Fibroblast of skin of scalp (primary cell): ENCODE measurements around the gene ALDH3A1.

Experiments used
- DNase-seq: peaks from one replicate; pipeline ENCODE4 v3.0.0-alpha.2; 2013

Gene ALDH3A1

DNA sequence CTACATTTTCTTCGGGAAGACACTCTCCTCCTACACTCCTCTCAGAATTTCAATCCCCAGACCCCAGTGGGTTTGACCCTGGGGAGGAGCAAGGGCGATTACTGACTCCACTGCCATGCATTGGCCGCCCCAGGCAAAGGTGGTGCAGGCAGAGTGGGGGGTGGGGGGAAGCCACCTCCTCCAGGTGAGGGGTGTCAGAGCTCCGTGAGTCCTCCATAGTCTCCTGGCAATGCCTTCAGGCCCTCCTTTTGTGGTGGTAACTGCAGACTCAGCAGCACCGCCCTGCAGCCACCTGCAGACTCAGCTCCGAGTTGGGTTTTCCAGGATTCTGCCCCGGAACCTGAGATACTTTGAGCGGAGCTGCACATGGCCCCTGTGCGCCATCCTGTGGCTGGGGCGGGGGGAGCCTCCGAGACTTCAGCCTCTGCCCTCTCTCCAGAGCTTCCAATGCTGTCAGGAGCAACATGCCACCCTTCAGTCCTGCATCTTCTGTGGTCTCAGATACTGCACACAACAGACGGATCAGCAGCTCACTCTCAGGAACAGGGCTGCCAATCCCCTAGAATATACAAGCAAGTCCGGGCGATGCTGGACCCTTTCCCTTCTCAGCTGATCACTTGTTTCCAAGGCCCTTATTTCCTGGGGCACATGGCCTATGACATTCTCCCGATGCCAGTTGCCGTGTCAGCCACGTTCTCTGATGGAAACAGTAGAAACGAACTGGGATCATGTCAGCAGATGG, 29.3 kb downstream of the ALDH3A1 start:
- no peak for DNase-seq

DNA sequence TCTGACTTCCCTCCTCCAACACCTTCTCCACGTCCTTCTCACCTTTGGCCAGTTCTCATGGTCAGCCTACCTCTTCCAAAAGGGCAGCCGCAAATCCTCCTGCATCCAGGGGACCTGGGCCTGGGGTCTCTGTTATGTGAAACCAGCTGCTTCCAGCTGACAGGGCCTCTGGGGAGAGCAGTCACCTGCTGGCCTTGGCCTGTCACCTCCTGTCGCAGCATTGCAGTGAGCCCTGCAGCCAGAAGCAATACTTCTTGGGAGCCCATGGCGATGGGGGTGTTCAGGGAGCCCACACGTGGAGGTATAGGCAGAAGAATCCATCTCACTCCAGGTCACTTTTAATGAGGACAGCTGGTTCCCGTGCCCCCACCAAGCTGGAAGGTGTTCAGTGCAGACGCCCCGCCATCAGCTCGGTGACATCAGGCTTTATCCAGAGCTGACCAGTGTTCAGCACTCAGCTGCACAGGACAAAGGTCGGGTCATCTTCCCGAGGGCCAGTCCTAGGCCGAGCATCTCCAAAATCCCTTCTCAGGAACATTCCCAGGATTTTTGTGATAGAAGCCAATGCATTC, 30.0 kb downstream of the ALDH3A1 start:
- no peak for DNase-seq

DNA sequence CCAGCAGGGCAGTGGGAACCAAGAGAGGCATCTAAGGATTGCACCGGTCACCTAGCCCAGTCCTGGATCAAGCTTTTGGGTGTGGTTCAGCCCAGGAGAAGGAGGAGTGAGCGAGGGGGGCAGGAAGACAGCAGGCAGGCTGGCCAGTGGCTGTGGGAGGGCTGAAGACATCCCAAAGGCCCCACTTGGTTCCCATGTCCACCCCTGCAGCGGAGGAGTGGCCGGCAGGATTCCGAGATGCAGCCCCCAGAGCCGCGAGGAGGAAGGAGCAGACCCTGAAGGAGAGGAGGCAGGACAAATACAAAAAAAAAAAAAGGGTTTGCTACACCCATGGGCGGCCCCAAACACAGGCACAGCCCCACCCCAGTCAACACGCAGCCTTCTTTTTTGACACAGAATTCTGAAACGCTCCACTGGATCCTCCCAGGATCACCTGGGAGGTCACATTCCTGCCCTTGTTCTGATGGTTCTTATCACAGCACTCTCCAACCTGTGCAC, 30.6 kb downstream of the ALDH3A1 start:
- DNase-seq: no peak

DNA sequence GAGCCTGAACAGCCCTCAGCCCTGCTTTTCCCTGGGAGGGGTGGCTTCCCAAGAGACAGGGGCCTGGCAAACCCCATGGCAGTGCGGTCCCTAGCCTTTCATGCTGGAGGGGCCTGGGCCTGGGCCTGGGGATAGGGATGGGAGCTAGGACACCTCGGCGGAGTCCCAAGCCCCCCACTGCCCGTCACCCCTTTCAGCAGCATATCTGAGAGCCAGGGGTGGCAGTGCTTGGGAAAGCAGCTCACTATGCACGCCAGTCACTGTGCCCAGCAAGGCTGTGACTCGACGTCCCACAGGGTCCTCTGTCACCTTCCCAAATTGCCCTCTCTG, 31.1 kb downstream of the ALDH3A1 start:
- DNase-seq: no peak

DNA sequence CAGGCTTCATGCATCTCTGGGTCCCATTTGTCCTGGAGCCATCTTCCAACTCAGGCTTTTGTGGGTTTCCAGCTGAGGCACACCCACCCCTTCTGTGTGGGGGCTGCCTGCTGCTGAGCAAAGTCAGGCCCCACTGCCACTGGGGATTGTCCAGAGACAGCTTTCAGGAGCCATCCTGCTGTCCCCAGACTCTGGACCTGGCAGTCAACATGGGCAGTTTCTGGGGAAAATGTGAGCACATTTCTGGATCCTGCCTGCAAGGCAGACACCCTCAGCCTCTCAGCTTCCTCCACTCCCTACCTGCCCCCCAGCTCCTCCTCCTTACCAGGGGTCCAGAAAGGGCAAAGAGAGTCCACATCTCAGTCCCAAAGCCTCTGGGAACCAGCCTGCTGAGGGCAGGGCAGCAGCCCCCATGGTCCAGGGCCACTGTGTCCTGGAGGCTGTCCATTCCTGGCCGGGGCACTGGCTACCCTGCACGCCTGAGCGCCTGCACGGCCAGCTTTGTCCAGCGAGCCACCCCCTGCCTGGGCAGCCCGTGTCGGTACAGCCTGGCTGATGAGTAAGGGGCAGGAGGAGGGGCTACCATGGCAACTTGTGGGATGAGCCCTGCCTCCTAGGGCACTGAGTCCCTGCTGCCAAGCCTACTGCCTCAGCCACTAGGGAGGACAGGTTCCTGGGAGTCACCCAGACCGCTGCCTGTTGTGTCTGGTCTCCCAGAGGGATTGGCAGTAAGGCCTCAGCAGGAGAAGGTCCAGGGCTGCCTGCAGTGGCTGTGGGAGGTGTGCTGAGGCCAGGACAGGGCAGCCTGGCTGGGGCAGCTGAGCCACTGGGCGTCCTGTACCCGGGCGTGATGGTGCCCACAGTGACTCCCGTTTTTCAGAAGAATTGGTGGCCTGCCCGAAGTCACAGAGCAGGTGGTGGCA, 31.7 kb downstream of the ALDH3A1 start, which contains the start of gene SLC47A2:
TSS of gene SLC47A2 (minus strand) at position 477 of the 923 bp plus-strand sequence. CDS start at position 448, 29 bp downstream.
- DNase-seq: no peak

DNA sequence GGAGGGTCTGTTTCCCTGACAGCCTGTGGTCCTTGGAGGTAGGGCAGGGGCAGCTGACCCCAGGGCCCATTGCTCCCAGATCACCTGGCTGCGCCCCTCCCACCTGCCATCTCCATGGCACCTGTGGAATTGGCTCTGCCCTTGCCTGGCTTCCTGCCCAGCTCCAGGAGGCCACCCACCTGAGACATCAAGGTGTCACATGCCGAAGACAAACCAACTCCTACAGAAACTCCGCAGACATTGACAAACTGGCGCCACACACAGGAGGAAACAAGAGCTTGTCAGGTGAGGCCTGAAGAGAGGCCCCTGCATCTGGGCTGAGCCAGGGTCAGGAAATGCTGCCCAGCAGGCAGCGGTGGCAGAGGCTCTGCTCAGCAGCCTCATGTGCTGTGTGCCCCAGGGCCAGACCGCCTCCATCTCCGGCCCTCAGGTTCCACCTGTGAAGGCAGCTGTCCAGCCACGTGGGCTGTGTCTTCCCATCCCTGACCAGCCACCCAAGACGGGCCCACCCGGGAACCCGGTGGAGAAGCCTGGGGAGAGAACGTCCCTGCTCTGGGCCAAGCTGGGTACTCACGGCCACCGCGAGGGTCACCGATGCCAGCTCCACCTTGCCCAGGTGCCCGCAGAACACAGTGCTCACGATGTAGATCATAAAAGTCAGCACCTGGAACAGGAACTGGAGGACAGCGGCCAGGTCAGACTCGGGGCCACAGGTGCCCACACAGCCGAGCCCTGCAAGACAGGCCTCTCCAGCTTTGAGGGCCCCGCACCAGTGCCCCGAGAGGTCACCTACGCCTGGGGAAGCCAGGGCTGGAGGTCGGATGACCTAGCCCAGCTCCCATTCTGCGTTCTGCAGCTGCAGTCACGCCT, 33.3 kb downstream of the ALDH3A1 start:
- DNase-seq: no peak

DNA sequence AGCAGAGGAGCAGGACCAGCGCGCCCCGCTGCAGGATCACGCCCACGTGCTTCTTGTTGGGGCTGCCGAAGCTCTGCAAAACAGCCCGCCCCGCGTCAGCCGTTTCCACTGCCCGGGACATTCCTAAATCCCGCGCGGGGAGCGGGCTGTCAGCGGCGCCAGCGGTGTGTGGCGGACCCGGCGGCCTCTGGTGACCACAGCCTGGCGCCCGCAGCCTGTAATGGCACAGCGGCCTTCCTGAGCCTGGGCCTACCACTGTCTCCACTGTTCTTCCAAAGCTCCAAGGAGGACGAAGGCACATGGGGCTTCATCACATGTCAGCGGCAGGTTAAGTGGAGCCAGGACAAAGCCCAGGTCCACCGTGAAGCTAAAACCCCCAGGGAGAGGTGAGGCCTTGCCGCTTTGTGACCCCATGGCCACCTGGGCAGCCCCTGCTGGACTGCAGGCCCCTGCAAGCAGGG, 34.2 kb downstream of the ALDH3A1 start:
- DNase-seq: no peak

DNA sequence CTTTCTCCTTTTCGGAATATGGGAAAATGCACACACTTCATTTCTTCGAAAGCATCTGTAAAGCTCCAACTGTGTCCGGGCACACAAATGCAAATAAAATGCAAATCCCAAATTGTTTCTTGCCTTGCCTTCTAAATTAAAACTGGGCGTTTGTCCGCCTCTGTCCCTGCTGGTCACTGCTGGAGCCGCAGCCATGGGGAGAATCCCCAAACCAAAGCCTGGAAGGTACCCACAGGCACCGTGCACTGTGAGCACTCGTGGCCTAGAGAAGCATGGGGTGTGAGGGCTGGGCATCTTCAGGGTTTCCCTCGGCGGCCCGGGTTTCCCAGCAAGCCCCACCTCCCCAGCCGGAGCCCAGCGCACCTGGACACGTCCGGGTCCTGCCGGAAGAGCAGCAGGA, 34.6 kb downstream of the ALDH3A1 start:
- no peak for DNase-seq

DNA sequence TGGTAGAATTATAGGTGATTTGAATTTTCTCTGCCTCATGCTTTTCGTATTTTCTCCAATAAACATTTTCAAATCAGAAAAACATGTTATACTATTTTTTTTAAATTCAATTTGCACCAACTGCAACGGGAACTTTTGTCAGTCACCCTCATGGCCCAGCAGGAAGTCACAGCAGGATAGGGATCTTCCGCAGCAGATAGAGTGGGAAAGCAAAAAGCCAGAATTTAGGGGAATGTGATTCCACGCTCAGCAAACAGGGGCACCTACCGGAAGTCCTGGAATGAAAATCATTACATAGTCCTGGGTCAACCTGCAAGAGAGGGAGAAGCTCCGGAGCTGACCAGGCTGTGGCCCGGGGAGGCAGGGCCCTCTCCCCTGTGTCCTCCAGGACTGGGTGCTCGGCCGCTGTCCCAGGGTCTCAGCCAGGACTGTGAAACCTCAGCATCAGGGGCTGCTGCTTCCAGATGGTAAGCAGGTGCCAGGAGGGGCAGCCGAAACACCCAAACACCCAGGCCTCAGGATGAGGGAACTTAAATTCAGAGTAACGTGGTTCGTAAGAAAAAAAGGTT, 35.6 kb downstream of the ALDH3A1 start:
- no peak for DNase-seq

DNA sequence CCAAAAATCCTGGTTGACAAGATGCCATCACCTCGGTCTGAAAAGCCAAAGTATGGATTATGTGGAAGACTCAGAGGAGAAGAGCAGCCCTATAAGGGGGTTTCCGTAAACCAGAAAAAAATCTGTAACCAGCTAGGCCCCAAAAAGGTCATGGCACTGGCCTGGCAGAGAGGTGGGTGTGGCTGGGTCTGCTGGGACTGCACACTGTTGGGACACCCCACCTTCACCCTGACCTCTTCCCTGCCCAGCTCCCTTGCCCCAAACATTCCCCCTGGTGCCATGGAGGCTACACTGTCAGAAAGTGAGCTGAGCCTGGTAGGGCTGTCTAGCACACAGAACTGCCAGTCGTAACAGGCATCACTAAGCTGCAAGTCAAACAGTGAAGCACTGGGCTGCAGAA, 38.3 kb downstream of the ALDH3A1 start:
- DNase-seq: no peak

DNA sequence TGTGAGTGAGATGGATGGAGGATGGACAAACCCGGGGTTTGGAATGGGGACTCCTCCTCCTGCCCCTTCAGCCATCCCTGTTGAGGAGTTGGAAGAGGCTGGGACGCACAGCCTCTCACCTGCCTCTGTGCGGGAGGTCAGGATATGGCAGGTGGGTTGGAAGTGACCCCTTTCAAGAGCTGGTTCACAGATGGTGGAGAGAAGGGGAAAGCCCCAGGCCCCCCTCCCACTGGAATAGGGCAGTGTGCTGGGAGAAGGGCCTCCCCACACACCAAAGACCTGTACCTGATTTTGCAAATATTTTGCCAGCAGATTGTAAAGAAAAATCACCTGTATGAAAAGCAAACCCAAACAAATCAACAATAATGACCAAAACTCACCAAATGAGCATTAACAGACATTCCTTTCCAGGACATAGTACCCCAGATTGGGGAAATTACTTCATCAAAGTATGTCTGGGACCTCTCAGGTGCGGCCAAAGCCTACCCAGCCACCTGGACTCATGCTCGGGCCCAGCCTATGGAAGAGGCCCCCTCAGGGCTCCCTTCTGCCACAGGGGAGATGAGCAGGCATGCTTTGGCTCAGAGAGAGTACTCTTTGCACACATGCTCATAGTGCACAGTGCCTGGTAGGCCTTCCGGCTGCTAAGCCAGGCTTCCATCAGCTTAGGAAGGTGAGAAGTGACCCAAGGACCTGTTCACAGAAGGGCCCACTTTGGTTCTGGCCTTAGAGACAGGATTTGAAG, 39.5 kb downstream of the ALDH3A1 start:
- no peak for DNase-seq

DNA sequence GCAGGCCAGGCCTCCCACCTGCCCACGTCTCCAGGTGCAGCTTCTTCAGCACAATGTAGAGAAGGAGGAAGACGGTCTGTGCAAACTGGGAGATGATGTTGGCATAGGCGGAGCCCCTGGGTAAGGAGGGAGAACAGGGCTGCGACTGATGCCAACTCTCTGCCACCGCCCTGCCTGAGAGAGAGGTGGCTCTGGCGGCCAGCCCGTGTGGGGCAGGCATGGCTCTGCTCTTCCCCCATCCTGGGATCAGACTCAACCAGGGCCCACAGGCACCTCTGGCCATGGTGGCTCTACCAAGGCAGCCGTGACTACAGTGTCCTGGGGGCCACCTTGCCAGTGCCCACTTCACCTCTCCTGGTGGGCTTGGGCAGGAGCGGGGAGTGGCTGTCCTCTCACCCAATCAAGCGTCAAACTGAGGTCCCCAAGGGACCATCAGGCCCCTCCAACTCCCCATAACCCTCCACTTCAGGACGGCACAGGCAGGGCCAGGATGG, 40.3 kb downstream of the ALDH3A1 start:
- DNase-seq: no peak

DNA sequence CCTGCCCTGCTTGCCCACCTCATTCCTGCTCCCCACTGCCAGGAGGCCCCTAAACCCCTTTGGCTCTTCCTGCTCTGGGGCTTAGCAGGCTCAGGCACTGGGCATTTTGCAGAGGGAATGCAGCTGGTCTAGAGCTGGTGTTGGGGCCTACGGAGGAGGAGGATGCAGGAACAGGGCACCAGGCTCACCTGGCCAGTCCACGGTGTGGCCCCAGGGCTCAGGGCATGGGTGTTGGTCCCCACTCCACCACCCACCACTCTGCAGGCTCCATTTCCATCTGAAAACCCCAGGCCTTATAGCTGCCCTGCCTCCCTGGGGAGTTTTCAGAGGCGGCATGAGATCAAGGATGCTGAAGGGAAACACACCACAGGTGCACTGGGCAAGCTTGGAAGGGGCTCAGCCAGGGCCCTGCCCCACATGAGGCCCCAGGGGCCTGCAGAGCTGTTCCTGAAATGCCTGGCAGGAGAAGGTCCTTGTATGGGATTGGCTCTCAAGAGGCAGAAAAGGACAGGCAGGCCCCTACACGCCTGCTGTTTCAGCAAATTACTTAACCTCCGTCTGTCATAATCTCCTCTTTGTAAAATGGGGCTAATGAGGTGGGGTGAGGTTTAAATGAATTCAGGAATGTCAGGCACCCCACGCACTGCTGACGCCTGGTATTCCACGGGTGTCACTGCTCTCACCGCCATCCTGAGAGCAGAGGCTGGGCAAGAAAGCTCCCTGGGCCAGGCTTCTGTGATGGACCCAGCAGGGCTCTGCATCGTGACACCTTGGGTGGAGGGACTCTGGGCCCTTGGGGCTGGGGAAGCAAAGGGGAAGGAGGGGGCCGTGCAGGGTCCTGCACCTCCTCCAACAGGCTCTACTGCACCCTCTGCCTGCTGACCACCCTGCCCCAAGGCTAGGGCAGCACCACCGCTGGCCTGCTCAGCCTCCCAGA, 41.0 kb downstream of the ALDH3A1 start:
- no peak for DNase-seq

DNA sequence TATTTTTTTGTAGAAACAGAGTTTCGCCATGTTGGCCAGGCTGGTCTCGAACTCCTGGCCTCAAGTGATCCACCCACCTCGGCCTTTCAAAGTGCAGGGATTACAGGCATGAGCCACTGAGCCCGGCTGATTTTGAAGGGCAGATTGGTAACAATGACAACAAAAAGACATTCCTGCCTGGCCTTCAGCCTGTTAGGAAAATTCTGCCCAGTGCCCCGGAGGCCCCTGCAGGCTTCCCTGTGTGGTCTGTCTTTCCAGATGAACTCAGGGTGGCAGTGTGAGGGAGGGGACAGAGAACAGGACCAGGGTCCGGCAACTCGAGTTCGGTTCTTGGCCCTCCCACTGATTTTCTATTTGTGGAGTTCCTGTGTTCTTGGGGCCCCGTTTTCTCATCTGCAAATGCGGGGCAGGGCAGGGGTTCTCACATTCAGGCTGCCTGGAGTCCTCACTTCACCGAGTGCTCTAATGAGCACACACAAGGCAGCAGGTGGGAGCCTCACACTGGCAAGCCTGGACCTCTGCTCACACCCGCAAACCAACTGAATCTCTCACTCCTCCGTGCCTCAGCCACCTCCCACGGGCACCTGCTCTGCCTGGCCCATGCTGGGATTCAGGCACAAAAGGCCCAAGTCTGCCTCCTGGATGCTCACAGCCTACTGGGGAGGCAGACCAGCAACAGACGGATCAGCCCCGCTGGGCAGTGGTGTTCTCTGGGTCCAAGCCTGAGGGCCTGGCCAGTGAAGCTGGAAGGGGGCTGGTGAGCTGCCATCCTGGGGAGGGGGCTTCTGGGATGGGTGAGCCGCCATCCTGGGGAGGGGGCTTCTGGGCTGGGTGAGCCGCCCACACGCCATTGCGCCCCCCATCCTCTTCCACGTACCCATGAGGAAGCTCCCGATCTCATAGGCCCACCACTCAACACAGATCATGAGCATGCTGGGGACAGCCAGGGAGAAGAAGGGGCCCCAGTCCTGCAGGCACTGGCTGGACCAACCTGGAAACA, 42.0 kb downstream of the ALDH3A1 start:
- DNase-seq: no peak

DNA sequence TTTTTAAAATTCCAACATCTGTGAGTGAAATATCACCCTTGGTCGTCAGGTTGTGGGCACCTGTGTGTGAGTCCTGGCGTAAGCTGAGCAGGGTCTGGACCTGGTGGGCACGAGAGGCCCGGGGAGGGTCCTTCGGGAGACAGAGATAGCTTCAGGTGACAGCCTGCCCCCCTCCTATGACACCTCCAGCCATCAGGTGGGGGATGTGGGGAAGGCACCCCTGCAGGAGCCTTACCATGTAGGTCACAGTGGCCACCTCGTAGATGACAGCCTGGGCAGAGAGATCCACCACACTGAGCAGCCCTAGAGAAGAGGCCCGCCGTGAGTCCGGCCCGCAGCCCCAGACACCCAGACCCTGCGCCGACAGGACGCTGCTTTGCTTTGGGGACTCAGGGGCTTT, 42.9 kb downstream of the ALDH3A1 start:
- DNase-seq: no peak

DNA sequence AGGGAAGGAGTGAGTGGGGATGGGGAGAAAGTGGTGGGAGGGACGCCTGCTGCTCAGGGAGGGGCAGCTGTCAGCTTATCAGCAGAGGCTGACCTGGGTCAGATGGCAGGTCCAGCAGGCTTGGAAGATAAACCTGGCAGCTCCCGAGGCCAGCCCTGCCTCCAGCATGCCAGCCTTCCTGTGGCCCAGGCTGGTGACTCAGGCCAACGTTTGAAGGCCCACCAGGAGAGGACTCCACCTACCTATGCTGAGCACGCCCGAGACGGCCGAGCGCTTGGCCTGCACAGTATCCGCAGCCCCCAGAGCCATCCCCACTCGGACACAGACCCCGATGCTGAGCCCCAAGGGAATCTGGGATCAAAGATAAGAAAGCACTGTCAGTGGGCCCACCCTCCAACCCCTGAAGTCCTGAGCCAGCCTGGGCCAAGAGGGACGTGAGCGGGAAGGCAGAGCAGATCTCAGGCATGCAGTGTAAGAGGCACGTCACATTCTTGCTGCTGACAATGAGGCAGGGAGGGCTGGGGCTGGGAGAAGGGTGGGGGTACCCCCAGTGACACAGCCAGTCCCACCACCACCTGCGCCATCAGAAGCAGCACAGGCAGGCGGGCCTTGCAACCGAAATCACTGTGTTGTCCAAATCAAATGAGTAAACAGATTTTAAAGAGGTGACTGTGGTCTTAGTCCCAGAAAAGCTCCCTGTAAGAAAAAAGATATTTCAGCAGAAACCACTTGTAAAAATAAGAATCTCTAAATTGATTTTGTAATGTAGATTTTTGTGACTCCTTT, 44.1 kb downstream of the ALDH3A1 start:
- DNase-seq: no peak

DNA sequence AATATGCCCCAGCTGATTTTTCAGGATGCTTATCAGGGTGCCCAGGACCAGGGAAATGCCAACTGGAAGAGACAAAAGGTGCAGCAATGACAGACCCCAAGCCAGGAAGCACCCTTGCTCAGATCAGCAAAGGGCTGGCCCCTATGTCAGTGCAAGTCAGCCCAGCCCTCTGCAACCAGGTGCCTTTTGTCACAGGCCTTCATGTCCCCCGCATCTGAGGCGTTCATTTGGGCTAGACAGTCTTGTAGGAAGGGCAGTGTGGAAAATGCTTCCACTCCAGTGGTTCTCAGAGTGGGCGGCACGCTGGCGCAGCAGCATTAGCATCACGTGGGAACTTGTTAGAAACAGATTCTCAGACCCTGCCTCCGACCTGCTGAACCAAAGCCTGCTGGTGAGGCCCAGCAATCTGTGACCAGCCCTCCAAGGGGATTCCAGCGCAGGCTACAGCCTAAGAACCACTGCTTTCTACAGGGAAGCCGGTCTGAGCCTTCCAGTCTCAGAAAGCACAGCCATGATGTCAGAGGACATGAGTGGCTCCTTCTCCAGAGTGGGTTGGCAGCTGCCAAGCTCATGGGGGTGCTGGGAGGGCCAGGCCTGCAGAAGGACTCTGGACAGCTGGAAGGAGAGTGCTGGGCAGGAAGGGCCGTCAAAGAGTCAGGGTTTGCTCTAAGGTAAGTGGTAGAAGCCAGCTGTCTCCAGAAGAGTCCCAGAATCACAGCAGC, 44.8 kb downstream of the ALDH3A1 start:
- DNase-seq: no peak
